Activated CD4-positive, alpha-beta T cell treated with anti-CD3 and anti-CD28 coated beads for 36 hours (primary cell): ENCODE measurements around the gene SDK2. TPM values are rescaled to one million over a fixed set of nuclear protein-coding genes. Genes with fewer than 3 reads are reported as not detected.

Experiments used
- ATAC-seq: fragments of 200-7000 bp; cut with Tn5 transposase; one replicate; pipeline ENCODE4 v1.10.0; 2021; ENCODE audit warnings: mild to moderate bottlenecking, moderate library complexity
- CTCF ChIA-PET: fragments of 350-600 bp; sonication (Branson Sonifier 250); formaldehyde crosslinking; loops from one replicate; lab custom pipeline; 2021; ENCODE audit warnings: antibody characterized with exemption; lab: Charles Lee
- POLR2A ChIA-PET: fragments of 350-600 bp; sonication (Branson Sonifier 250); formaldehyde crosslinking; loops from one replicate; lab custom pipeline; 2021; ENCODE audit warnings: antibody characterized with exemption, inconsistent platforms; lab: Charles Lee
- DNase-seq: peaks from one replicate; pipeline ENCODE4 v3.0.0-alpha.2; 2020
- H3K27ac Mint-ChIP-seq: one replicate; pipeline ENCODE4 v1.8.0; 2021; ENCODE audit warnings: mixed read lengths
- H3K27me3 Mint-ChIP-seq: one replicate; pipeline ENCODE4 v1.8.0; 2021; ENCODE audit warnings: mixed read lengths
- H3K36me3 Mint-ChIP-seq: one replicate; pipeline ENCODE4 v1.8.0; 2021; ENCODE audit warnings: low read depth, mixed read lengths
- H3K4me1 Mint-ChIP-seq: one replicate; pipeline ENCODE4 v1.8.0; 2021; ENCODE audit warnings: mixed read lengths
- H3K4me3 Mint-ChIP-seq: one replicate; pipeline ENCODE4 v1.8.0; 2021; ENCODE audit warnings: mild to moderate bottlenecking, moderate library complexity, mixed read lengths
- H3K9me3 Mint-ChIP-seq: one replicate; pipeline ENCODE4 v1.8.0; 2021; ENCODE audit warnings: low read depth, mixed read lengths
- intact Hi-C, 2 experiments: fragments of 100-400 bp; cut with DNase I in 1 of 2; cut with micrococcal nuclease in 1 of 2; formaldehyde crosslinking; loops; one replicate each; pipeline versions ENCODE4 v1.14.2 to v1.15.1; 2022 to 2024; cut with DNase I, micrococcal nuclease
- total RNA-seq, 2 experiments: library from RNA; stranded (reverse); gene quantifications; one replicate each; pipeline ENCODE4 v1.2.3, GENCODE V29; 2021

The SDK2 gene
- total RNA-seq, 2 experiments from 2014 or later = 0.23 to 0.27 TPM

DNA sequence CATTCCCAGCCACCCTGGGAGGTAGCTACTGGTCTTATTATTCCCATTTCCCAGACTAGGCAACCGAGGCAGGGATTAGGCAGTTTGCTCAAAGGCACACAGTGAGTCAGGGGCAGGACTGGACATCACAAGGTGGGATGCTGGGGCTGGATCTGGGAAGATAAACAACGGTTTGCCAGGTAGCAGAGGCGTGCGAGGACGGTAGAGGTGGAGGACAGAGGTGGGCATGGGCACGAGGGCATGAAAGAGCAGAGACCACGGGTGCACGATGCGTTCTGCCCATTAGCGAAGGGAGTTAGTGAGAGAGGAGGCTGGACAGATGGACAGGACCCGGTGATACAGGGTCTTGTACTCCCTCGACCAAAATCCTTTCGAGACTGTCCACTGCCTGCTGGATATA, 148.0 kb downstream of the SDK2 start:
- Mint-ChIP-seq H3K9me3 (no peaks in the 10 kb centered on the region), H3K27ac (no peak overlapping the region), H3K4me1 (no peaks in the 10 kb centered on the region), H3K36me3 (no peaks in the 10 kb centered on the region), H3K4me3 (no peak overlapping the region), H3K27me3 (no peaks in the 10 kb centered on the region)
- intact Hi-C loops = no loop called here
- ChIA-PET CTCF (no interaction called here), POLR2A (no interaction called here)
- no peak for DNase-seq
- no peak for ATAC-seq

DNA sequence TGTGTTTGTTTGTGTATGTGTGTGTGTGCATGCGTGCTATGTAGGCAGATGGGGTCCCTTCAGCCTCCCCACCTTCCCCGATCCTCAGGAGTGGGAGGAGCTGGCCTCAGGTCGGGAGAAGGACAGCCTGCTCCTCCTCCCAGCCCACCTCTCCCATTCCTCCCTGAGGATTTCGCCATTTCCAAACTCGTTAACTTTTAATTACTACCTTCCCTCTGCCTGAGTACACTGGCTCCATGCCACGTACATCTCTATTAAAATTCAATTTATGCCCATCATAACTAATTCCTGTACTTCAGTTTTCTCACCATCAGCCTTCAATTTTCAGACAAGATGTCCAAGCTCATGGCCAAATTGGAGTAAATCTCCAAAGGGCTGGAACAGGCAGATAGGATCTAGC, 148.6 kb downstream of the SDK2 start:
- Mint-ChIP-seq H3K36me3 (no peaks in the 10 kb centered on the region), H3K27ac (no peak overlapping the region), H3K4me3 (no peak overlapping the region), H3K4me1 (no peaks in the 10 kb centered on the region), H3K9me3 (no peaks in the 10 kb centered on the region), H3K27me3 (no peaks in the 10 kb centered on the region)
- intact Hi-C loops = no loop called here
- ChIA-PET CTCF (no interaction called here), POLR2A (no interaction called here)
- ATAC-seq (no peak), DNase-seq (no peak)

DNA sequence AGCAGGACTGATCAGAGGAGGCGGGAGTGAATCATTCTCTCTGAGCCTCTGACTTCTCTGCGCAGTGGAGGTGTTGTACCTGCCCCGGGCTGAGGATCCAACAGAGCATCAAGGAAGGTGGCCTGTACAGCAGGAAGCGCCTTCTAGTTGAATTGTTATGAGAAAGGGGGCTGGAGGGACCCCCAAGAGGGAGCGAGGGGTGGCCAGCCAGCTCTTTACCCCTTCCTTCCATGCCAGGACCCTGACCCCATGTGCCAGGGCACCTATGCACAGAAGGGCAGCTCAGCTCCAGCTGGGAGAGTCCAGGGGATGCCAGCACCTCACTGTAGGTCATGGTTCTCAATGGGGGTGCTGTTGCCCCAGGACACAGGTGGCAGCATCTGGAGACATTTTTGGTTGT, 149.3 kb downstream of the SDK2 start:
- Mint-ChIP-seq H3K27ac (no peak overlapping the region), H3K4me3 (no peak overlapping the region), H3K27me3 (no peaks in the 10 kb centered on the region), H3K4me1 (no peaks in the 10 kb centered on the region), H3K36me3 (no peaks in the 10 kb centered on the region), H3K9me3 (no peaks in the 10 kb centered on the region)
- intact Hi-C loops = no loop called here
- CTCF ChIA-PET = interaction anchor here (0.6 kb wide), 1 partner anchor 8 kb away, joined by 3 read pairs; no protein-coding TSS in a partner anchor
- ATAC-seq (no peak), DNase-seq (no peak)
- POLR2A ChIA-PET = no interaction called here

DNA sequence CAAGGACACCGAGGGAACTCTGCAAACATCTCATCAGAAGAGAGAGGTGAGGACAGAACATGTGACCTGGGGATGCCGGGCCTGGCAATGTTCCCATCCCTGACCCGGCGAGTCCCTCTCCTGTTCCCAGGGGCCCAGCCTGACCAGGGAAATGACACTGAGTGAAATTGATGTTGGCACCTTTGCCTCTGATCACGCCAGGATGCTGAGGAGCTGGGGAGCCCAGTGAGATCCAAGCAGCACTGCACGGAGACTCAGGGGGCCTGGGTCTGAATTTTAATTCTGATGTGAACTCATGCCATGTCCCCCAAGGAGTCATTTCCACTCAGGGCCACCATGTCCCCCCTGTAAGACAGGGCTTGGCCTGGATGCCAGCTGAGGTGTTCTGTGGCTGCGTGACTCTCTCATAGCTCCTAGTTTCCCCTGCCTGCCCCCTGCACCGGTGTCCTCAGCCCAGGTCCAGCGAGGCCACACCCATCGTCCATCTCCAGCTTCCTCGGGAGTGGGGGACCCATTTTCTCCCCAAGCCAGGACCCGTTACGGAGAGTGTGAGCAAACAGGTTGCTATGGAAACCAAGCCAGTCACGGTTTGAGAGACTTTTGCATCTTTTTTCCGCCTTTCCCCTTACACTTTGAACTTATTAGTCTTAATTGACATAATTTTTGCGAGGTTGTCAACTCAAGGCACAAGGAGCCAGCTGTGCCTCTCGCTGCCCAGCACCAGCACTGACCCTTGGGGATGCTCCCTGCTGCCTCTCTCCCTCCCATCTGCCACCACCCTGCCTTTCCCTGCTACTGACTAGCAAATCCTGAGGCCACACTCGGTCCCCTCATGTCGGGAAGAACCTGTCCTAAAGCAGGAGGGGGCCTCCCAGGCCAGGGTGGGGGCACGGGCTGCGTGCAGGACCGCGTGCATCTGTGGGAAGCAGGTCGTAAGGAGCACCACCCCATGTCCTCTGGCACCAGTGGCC, 150.0 kb downstream of the SDK2 start:
- H3K36me3 Mint-ChIP-seq = no peaks in the 10 kb centered on the region
- H3K27me3 Mint-ChIP-seq = no peaks in the 10 kb centered on the region
- ATAC-seq (no peak), DNase-seq (no peak)
- no peak overlapping the region for H3K27ac Mint-ChIP-seq
- no peaks in the 10 kb centered on the region for H3K9me3 Mint-ChIP-seq
- H3K4me1 Mint-ChIP-seq = no peaks in the 10 kb centered on the region
- intact Hi-C loops = no loop called here
- ChIA-PET CTCF (interaction anchor here (0.6 kb wide), 1 partner anchor 9 kb away, joined by 3 read pairs; no protein-coding TSS in a partner anchor), POLR2A (no interaction called here)
- H3K4me3 Mint-ChIP-seq = no peak overlapping the region

DNA sequence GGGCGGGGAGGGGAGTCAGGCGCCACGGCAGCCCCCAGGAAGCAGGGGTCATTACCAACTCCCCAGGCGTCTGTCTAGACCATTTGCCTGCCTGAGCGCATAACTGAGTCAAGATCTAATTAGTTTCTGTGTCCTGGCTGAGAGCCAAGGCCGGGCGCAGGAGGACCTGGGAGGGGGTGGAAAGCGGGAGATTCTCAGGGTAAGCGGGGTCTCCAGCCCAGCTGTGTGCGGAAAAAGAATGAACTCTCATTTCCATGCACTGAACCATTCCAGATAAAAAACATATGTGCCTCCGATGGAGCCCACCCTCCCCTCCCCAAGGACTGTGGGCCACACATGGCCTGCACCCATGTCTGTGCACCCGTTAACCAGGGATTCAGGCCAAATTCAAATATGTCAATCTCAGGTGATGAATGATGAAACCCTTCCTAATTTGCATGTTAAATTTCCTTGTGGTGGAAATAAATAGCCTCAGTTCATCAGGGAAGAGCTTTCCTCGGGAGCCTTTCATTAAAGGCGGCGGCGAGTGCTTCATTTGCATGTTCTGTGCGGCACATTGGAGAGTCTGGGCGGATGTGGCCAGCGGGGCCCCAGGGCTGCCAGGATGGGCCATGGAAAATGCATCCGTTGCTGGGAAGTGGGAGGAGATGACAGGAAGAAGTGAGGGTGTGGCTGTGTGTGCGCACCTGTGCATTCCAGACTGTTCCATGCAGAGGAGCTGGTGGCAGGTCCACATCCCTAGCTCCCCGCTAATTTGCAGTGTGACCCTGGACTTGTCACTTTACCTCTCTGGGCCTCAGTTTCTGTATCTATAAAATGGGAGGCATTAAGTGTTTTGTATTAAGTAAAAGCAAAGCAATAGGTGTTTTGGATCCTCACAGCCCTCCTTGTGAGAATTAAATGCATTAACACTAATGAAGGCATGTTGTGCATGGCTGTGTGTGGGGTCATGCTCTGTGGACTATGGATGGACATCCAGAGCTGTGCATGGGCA, 151.1 kb downstream of the SDK2 start:
- Mint-ChIP-seq H3K4me3 (no peak overlapping the region), H3K36me3 (no peaks in the 10 kb centered on the region), H3K9me3 (no peaks in the 10 kb centered on the region), H3K27me3 (no peaks in the 10 kb centered on the region), H3K27ac (no peak overlapping the region), H3K4me1 (no peaks in the 10 kb centered on the region)
- ATAC-seq (no peak), DNase-seq (no peak)
- intact Hi-C loops = no loop called here
- POLR2A ChIA-PET = no interaction called here
- CTCF ChIA-PET = no interaction called here

DNA sequence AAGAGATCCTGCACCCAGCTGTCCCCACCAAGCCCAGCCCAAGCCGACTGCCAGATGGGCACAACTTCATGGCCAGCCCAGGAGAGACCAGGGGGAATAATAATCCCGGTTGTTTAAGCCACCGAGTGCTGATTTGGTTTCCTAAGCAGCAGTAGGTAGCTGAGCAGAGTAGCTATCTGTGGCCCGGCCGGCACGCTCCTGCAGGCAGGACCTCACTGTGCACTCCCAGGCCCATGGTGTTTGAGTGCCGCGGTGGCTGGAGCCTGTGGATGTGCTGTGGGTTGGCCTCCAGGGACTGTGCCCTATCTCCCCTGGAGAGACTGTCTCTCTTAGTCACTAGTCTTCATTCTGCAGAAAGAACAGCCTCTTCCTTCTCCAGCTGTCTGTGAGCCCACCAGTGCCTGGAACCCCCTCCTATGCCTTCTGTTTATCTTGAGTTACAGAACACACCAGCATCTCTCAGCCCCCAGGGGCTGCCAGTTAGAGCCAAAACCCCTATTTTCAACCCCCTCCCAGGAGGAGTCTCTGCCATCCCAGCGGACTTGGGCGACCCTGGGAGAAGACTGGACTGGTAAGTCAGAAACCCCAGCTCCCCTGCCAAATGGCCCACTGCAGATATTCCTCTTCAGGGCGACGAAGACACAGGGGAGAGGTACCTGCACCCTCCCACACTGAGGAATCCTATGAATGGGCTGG, 152.0 kb downstream of the SDK2 start:
- Mint-ChIP-seq H3K27me3 (no peaks in the 10 kb centered on the region), H3K4me1 (no peaks in the 10 kb centered on the region), H3K36me3 (no peaks in the 10 kb centered on the region), H3K27ac (no peak overlapping the region), H3K9me3 (no peaks in the 10 kb centered on the region), H3K4me3 (no peak overlapping the region)
- DNase-seq = no peak
- intact Hi-C loops = no loop called here
- ChIA-PET CTCF (no interaction called here), POLR2A (no interaction called here)
- no peak for ATAC-seq

DNA sequence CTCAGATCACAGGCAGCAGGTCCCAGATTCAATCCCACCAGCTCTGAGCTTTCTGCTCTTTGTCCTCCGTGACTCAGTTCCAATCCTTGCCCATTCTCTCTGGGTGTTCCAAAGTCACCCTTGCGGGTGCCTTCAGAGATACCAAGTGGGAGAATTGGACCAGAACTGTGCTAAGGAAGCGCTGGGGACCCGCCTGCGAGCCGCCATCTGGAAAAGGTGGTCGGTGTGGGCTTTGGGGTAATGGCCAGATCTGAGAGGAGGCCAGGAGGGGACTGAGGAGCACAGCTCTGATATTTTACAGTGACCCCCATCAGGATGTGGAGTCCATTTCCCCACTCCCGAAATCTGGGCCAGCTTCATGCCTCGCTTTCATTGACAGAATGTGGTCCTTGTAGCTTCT, 152.6 kb downstream of the SDK2 start:
- H3K27me3 Mint-ChIP-seq = no peaks in the 10 kb centered on the region
- intact Hi-C loops = no loop called here
- CTCF ChIA-PET = no interaction called here
- no peak overlapping the region for H3K27ac Mint-ChIP-seq
- DNase-seq = no peak
- no peak for ATAC-seq
- POLR2A ChIA-PET = no interaction called here
- H3K9me3 Mint-ChIP-seq = no peaks in the 10 kb centered on the region
- H3K4me3 Mint-ChIP-seq = no peak overlapping the region
- no peaks in the 10 kb centered on the region for H3K36me3 Mint-ChIP-seq
- H3K4me1 Mint-ChIP-seq = no peaks in the 10 kb centered on the region

DNA sequence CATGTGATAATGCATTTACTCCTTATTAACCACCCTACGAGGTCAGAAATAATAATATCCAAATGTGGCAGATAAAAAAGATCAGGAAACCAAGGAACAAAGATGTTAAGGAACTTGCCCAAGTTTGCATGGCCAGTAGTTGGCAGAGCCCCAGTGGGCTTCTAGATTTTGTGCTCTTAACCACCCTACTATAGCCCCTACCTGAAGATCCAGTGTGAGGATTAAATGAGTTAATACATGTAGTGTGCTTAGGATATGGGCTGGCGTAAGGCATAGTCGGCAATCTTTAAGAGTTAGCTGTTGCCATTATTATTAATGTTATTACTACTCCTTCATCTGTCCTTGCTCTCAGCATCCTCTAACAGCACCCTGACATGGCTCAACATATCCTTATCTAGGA, 153.4 kb downstream of the SDK2 start:
- H3K4me1 Mint-ChIP-seq = no peaks in the 10 kb centered on the region

DNA sequence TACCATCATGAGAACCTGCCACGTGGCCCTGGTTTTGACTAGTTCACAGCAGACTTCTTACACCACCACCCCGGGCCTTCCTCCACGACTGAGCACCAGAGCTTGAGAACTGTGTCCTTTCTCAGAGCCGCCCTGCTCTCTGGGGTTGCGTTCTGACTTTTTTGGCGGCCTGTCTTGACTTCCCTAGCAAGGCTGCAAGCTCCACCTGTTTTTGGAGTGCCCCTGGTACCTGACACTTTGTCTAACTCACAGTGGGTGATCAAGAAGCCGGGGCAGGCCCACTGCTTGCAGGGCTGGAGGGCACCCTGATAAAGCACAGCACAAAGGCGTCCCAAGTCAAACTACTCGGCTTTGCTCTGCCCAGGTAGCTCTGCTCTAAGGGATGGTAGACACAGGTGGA, 154.3 kb downstream of the SDK2 start:
- CTCF ChIA-PET = interaction anchor here (0.8 kb wide), 1 partner anchor 60 kb away, joined by 5 read pairs; no protein-coding TSS in a partner anchor
- H3K4me1 Mint-ChIP-seq = no peaks in the 10 kb centered on the region
- H3K27me3 Mint-ChIP-seq = no peaks in the 10 kb centered on the region
- peaks cover 9% of the 10 kb centered on the region for H3K9me3 Mint-ChIP-seq
- no peak overlapping the region for H3K4me3 Mint-ChIP-seq
- H3K36me3 Mint-ChIP-seq = peaks cover 3% of the 10 kb centered on the region
- DNase-seq (no peak), ATAC-seq (no peak)
- POLR2A ChIA-PET = no interaction called here
- intact Hi-C loops = no loop called here
- H3K27ac Mint-ChIP-seq = no peak overlapping the region

More for the DNA sequence above, 153.4 kb downstream of the SDK2 start:
- DNase-seq (no peak), ATAC-seq (no peak)
- H3K36me3 Mint-ChIP-seq = peaks cover 2% of the 10 kb centered on the region
- intact Hi-C loops = no loop called here
- H3K4me3 Mint-ChIP-seq = no peak overlapping the region
- CTCF ChIA-PET = interaction anchor here (0.8 kb wide), 1 partner anchor 61 kb away, joined by 5 read pairs; no protein-coding TSS in a partner anchor
- peaks cover 3% of the 10 kb centered on the region for H3K9me3 Mint-ChIP-seq
- POLR2A ChIA-PET = no interaction called here
- H3K27me3 Mint-ChIP-seq = no peaks in the 10 kb centered on the region
- H3K27ac Mint-ChIP-seq = no peak overlapping the region

DNA sequence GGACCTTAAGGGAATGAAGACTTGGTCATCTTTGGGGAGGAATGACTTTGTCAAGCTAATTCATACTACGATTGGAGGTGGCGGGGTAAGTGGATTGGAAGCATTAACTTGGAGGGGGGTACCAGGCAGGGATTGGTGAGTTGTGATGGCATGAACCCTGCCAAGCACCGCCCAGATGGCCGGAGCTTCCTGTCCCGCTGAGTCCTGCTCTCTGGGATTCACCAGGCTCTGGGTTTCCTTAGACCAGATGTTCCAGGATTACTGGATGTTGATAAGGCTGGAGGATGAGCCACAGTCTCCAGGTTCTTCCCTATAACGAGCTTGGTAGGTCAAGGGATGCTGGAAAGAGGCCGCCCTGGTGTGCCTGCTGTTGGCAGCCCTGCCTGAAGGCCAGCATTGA, 154.9 kb downstream of the SDK2 start:
- ATAC-seq (no peak), DNase-seq (no peak)
- Mint-ChIP-seq H3K27ac (no peak overlapping the region), H3K4me3 (no peak overlapping the region), H3K9me3 (peaks cover 14% of the 10 kb centered on the region), H3K27me3 (no peaks in the 10 kb centered on the region), H3K4me1 (no peaks in the 10 kb centered on the region), H3K36me3 (peaks cover 5% of the 10 kb centered on the region)
- intact Hi-C loops = no loop called here
- ChIA-PET CTCF (no interaction called here), POLR2A (no interaction called here)

DNA sequence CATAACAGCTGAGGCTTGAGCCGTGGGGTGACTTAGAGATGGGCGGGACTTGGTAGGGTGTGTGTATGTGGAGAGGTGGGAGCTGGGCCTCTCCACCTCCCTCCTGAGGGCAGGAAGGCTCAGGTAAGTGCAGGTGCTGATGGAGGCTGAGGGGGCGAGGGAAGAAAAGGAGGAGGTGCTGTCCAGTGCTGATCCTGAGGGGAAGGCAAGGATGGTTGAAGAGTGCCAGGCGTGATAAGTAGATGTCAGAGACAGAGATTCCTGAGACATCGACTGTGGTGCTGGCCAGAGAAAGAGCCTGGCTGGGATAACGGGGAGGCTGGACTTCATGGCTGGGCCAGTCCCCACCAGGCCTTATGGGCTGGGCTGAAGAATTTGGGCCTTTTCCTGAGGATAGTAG, 159.1 kb downstream of the SDK2 start:
- Mint-ChIP-seq H3K27ac (no peak overlapping the region), H3K9me3 (peaks cover 14% of the 10 kb centered on the region), H3K4me3 (no peak overlapping the region), H3K4me1 (no peaks in the 10 kb centered on the region), H3K36me3 (peaks cover 5% of the 10 kb centered on the region), H3K27me3 (no peaks in the 10 kb centered on the region)
- no peak for ATAC-seq
- intact Hi-C loops = no loop called here
- no peak for DNase-seq
- CTCF ChIA-PET = no interaction called here
- POLR2A ChIA-PET = no interaction called here
